Inflammatory macrophage (primary cell): Measurements from ENCODE around the gene RPS23.

Experiments
- DNase-seq, 2 donors: peaks; one replicate each; pipeline ENCODE4 v3.0.0-alpha.2; 2020 to 2022

RPS23 gene

DNA sequence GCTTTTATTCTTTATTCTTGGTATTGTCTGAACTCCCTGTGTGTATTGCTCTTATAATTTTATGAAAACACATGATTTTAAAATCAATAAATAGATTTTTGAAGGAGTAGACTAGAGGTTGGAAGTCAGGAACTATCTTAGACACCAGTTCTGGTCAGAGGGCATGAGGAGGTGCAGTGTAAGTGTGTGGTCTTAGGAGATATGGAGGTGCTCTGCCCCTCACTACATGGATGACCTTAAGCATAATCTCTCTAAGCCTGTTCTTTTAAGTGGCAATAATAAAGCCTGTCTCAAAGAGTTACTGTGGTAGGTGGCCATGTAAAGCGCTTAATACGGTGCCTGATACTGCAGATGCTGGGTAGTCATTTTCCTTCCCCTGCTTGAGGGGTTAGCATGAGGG lies 34.0 kb downstream of the RPS23 start:
- no peak for DNase-seq

DNA sequence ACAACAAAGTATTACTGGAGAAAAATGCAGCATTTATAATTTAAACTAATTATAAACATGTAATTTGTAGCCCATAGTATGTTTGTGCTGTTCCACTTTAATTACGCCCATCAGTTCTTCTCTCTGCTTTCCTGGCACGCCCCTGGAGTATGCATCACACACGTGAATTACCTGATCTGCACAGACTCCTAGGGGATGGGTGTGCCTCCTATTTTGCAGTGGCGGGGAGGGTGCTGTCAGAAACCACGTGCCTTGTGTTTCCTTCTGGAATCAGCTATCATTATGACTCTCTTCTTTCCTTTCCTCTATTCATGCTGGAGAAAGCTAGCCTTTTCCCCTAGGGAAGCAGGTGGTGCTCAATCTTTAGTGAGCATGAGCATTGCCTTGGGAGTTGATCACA lies 43.3 kb downstream of the RPS23 start:
- DNase-seq = no peak

DNA sequence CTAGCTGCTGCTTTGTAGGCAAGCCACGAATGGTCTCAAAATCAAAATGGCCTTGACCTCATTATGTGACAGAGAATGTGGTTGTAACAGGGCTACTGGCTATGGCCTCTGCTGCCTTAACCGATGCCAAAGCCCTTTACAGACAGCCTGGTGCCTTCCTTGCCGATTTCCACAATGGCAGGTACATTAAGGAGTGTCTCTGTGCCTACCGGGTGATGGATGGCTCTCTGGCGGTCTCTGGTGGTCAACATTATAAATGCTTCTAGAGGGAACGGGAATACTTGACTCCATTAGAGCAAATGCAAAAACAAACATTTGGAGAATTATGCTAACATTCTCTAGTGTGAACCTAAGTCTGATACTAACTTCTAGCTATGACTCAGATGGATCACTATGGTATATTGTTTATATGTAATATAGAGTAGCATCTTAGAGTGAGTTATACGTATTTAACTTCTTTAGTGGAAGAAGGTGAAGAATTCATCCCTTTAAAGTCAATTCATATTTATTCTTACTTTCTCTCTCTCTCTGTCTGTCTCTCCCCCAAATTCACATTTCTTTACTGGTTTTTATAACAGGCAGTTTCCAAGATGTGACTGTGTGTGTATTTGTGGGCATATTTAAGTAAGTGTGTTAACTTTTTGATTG lies 52.5 kb downstream of the RPS23 start:
- DNase-seq = peak; percentile 57
